ENCODE measurements around the gene ZNF275. TPM values are rescaled to one million over a fixed set of nuclear protein-coding genes. Genes with fewer than 3 reads are reported as not detected.

Gene ZNF275
- total and polyA plus RNA-seq, 2 of the 4 experiments (the other 2 are of a cell fraction) = 6.6 to 9.7 TPM

GRCh38 chrX:153357877-153358276 lies 23.9 kb downstream of the ZNF275 start:
- ChIA-PET POLR2A (ENCODE audit: unreplicated experiment) (no interaction called here), CTCF (no interaction called here)
- ATAC-seq (ENCODE audit: low read depth) (no peak), DNase-seq (no peak)
- H4K5ac ChIP-seq (ENCODE audit: low read depth, low read length) = no peak overlapping the region
- H3K9me1 ChIP-seq (ENCODE audit: insufficient read depth, low read length) = no peaks in the 10 kb centered on the region
- H3K4me3 ChIP-seq (ENCODE audit: insufficient read depth, low read depth, low read length) = no peak overlapping the region
- peaks cover 3% of the 10 kb centered on the region; the same call in 1 of the 2 replicates for H3K27me3 ChIP-seq (ENCODE audit: control insufficient read depth, insufficient read depth, low read length)
- WGBS, 2 experiments (ENCODE audit: extremely low coverage in 2 of 2, insufficient read length in 1 of 2) = no CpG with 5 or more reads among the region's 1 CpG
- no peaks in the 10 kb centered on the region for H3K4me1 ChIP-seq (ENCODE audit: control insufficient read depth, insufficient read depth, low read length)
- no peak overlapping the region for H2BK120ac ChIP-seq (ENCODE audit: low read depth, low read length)
- intact Hi-C loops (cut with micrococcal nuclease) = no loop called here
- H3K14ac ChIP-seq (replicated peaks; ENCODE audit: low read depth, low read length) = no peak overlapping the region
- no peak overlapping the region for H4K8ac ChIP-seq (ENCODE audit: low read depth in 2 of 2, low read length in 2 of 2)
- H4K20me1 ChIP-seq (ENCODE audit: insufficient read depth, low read length) = no peaks in the 10 kb centered on the region
- dilution Hi-C loops (cut with HindIII; ENCODE audit: low sequenced_read_pairs, unreplicated experiment) = no loop called here
- no TSS peak for BruUV-seq (replicated peaks)
- no peak overlapping the region for H3K56ac ChIP-seq (ENCODE audit: extremely low read depth, insufficient read depth, low read length)
- no peak overlapping the region for H2AK5ac ChIP-seq (ENCODE audit: low read depth, low read length)
- no peak overlapping the region for H3K23ac ChIP-seq (ENCODE audit: low read depth, low read length)
- H2AK9ac ChIP-seq (replicated peaks; ENCODE audit: low read depth, low read length, poor library complexity) = no peak overlapping the region
- H3K36me3 ChIP-seq (ENCODE audit: control insufficient read depth, insufficient read depth, low read length) = no peaks in the 10 kb centered on the region
- peaks cover 3% of the 10 kb centered on the region; the same call in 1 of the 2 replicates for H3K9me3 ChIP-seq (ENCODE audit: control insufficient read depth, insufficient read depth, low read length)
- no peaks in the 10 kb centered on the region for H3K79me1 ChIP-seq (ENCODE audit: low read depth in 1 of 2, low read length in 2 of 2)
- H3K27ac ChIP-seq (ENCODE audit: insufficient read depth, low read length) = no peak overlapping the region
- no peak overlapping the region for H3K4ac ChIP-seq (ENCODE audit: low read depth, low read length)
- TF ChIP-seq CEBPB (IDR thresholded peaks at IDR 0.05; ENCODE audit: low read depth, low read length) (no peak), CTCF (conservative IDR thresholded peaks at IDR 0.05; ENCODE audit: low read depth, low read length) (no peak), USF2 (IDR thresholded peaks at IDR 0.05; ENCODE audit: low read depth, low read length) (no peak), RAD21 (IDR thresholded peaks at IDR 0.05; ENCODE audit: low read length) (no peak), MXI1 (IDR thresholded peaks at IDR 0.05; ENCODE audit: borderline replicate concordance, low read depth, low read length) (no peak), MAZ (IDR thresholded peaks at IDR 0.05; ENCODE audit: borderline replicate concordance, low read depth, low read length) (no peak), SMC3 (IDR thresholded peaks at IDR 0.05; ENCODE audit: low read depth, low read length) (no peak), RFX5 (IDR thresholded peaks at IDR 0.05; ENCODE audit: low read depth, low read length) (no peak), CHD1 (IDR thresholded peaks at IDR 0.05; ENCODE audit: low read depth, low read length) (no peak), FOS (IDR thresholded peaks at IDR 0.05; ENCODE audit: low read depth, low read length) (no peak), RCOR1 (IDR thresholded peaks at IDR 0.05; ENCODE audit: insufficient replicate concordance, low read length) (no peak), BHLHE40 (IDR thresholded peaks at IDR 0.05; ENCODE audit: low read depth, low read length) (no peak), ELK1 (IDR thresholded peaks at IDR 0.05; ENCODE audit: borderline replicate concordance, low read depth, low read length) (no peak)
- no peak overlapping the region for H3K4me2 ChIP-seq (ENCODE audit: low read depth, low read length)
- no peak overlapping the region for H2BK15ac ChIP-seq (ENCODE audit: low read depth, low read length)
- no peak overlapping the region for H4K91ac ChIP-seq (ENCODE audit: insufficient read depth, low read depth, low read length)
- no peak overlapping the region for H3K18ac ChIP-seq (ENCODE audit: low read depth, low read length)
- no peak overlapping the region for H2AFZ ChIP-seq (replicated peaks; ENCODE audit: low read length, poor library complexity)
- no peak overlapping the region for H2BK20ac ChIP-seq (ENCODE audit: low read depth, low read length)
- no peak overlapping the region for H2BK5ac ChIP-seq (ENCODE audit: low read depth, low read length, poor library complexity, severe bottlenecking)
- in situ Hi-C loops (cut with MboI; ENCODE audit: low sequenced_read_pairs) = no loop called here
- no peak overlapping the region for H3K9ac ChIP-seq (ENCODE audit: low read depth, low read length)
